ENCODE data around the gene WDR47.

The WDR47 gene

DNA sequence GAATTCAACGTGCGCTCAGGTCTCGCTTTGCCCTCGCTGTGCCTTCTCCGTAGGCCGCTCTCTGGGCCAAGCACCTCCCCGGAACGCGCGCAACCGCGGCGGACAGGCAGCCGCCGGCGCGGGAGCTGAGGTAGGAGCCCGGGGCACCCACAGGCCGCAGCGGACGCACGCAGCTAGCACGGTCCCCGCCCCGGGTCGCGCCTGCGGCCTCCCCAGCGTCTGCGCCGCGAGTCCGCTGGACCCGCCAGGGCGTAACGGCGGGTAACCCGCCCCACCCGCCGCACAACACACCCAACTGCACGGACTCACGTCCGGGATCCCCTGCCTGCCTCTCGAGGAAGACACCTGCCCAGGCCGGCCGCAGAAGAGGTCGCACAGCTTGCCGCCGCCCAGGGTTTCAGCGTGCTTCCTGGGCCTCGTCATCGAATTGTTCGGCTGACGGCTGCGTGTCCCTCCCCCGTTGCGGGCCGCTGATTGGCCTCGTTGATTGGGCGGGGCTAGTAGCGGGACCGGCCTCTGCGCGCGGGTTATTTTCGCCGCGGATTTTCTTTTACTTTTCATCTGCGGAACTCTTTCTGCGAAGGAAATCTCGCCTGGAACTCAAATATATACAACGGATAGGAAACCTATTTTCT, 78.7 kb downstream of the WDR47 start, which contains the start of gene CLCC1:
Gene CLCC1 (minus strand): TSS at position 433 of the 635 bp plus-strand sequence. CDS start 13,047 bp downstream, outside the sequence.
- WGBS (ENCODE audit: insufficient coverage, insufficient read length), result no CpG with 5 or more reads among the region's 72 CpGs
- H3K36me3 ChIP-seq (ENCODE audit: control insufficient read depth, insufficient read depth, low read length), result no peaks in the 10 kb centered on the region
- H3K27ac ChIP-seq (ENCODE audit: low read length), result no peak within 1 kb of the TSS
- peak within 1 kb of the TSS; percentile 92 for H3K4me3 ChIP-seq (ENCODE audit: low read length)
- no peaks in the 10 kb centered on the region for H3K9me3 ChIP-seq (ENCODE audit: control insufficient read depth, insufficient read depth, low read length)
- DNase-seq (ENCODE audit: low read depth, low spot score), result peak; percentile 66
- H3K4me1 ChIP-seq (ENCODE audit: control insufficient read depth, insufficient read depth, low read length), result no peaks in the 10 kb centered on the region; the same call in 1 of the 2 replicates
- no peaks in the 10 kb centered on the region for H3K27me3 ChIP-seq (ENCODE audit: control insufficient read depth, insufficient read depth, low read length)

DNA sequence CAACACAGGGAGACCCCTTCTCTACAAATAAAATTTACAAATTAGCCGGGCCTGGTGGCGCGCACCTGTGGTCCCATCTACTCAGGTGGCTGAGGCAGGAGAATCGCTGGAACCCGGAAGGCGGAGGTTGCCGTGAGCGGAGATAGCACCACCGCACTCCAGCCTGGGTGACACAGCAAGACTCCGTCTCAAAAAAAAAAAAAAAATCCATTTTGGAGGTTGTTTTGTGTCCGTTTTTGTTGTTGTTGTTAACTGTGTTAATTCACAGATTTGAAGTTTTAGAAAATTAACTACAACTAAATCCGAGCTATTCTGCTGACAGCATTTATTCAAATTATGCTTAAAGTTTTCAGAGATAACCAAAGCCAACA, 79.2 kb downstream of the WDR47 start:
- DNase-seq (ENCODE audit: low read depth, low spot score), result no peak
- Histone ChIP-seq H3K27me3 (ENCODE audit: control insufficient read depth, insufficient read depth, low read length) (no peaks in the 10 kb centered on the region), H3K36me3 (ENCODE audit: control insufficient read depth, insufficient read depth, low read length) (no peaks in the 10 kb centered on the region), H3K4me3 (ENCODE audit: low read length) (peak overlapping the region; percentile 92), H3K27ac (ENCODE audit: low read length) (no peak overlapping the region), H3K4me1 (ENCODE audit: control insufficient read depth, insufficient read depth, low read length) (no peaks in the 10 kb centered on the region; the same call in 1 of the 2 replicates), H3K9me3 (ENCODE audit: control insufficient read depth, insufficient read depth, low read length) (no peaks in the 10 kb centered on the region)
- no CpG with 5 or more reads among the region's 12 CpGs for WGBS (ENCODE audit: insufficient coverage, insufficient read length)

DNA sequence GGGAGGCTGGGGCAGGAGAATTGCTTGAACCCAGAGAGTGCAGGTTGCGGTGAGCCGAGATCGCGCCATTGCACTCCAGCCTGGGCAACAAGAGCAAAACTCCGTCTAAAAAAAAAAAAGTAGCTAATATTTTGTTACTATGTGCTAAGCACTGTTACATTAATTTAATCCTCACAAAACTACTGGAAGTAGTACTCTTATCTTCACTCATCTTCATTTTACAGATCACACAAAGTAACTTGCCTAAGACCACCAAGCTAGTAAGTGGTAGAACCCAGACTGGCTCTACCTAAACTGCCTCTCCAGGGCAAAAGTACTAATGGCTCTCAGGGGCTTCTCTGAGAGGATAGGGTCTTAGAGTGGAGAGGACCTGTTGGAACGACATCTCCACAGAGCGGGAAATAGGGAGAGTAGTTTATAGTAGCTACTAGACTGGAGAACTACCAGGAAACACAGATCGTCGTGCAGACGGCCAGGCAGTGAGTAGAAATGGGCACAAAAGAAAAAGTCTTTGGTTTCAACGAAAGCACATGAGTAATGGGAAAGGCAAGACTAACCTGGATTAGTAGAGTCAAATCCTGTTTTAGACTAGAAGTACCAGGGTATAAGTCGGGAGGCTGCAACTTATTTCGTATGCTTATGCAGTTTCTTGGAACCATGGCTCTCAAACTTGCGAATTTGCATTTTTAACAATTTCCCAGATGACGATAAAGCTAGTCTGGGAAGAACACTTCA, 80.0 kb downstream of the WDR47 start:
- no peaks in the 10 kb centered on the region for H3K36me3 ChIP-seq (ENCODE audit: control insufficient read depth, insufficient read depth, low read length)
- H3K27ac ChIP-seq (ENCODE audit: low read length), result no peak overlapping the region
- H3K9me3 ChIP-seq (ENCODE audit: control insufficient read depth, insufficient read depth, low read length), result no peaks in the 10 kb centered on the region
- no peak for DNase-seq (ENCODE audit: low read depth, low spot score)
- no peaks in the 10 kb centered on the region for H3K27me3 ChIP-seq (ENCODE audit: control insufficient read depth, insufficient read depth, low read length)
- WGBS (ENCODE audit: insufficient coverage, insufficient read length), result no CpG with 5 or more reads among the region's 15 CpGs
- no peak overlapping the region; the same call in 1 of the 2 replicates for H3K4me3 ChIP-seq (ENCODE audit: low read length)
- H3K4me1 ChIP-seq (ENCODE audit: control insufficient read depth, insufficient read depth, low read length), result no peaks in the 10 kb centered on the region; the same call in 1 of the 2 replicates

DNA sequence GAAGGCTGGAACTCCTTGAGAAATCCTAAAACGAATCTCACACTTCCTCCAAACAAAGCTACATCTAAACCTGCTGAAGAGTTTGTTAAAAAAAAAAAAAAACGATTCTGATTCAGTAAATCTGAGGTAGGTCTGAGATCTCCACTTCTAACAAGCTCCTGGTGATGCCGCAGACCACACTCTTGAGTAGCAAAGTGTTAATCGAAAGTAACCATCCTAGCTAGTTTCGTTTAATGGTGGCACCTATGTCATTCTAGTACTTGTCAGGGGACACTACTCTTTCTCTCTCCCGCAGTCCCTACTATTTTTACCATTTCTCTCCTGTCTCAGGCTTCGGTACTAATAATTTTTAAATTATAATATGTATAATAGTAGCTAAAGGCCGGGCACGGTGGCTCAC, 80.7 kb downstream of the WDR47 start:
- no CpG with 5 or more reads among the region's 9 CpGs for WGBS (ENCODE audit: insufficient coverage, insufficient read length)
- DNase-seq (ENCODE audit: low read depth, low spot score), result no peak
- H3K4me1 ChIP-seq (ENCODE audit: control insufficient read depth, insufficient read depth, low read length), result no peaks in the 10 kb centered on the region; the same call in 1 of the 2 replicates
- H3K27ac ChIP-seq (ENCODE audit: low read length), result no peak overlapping the region
- no peak overlapping the region for H3K4me3 ChIP-seq (ENCODE audit: low read length)
- H3K27me3 ChIP-seq (ENCODE audit: control insufficient read depth, insufficient read depth, low read length), result no peaks in the 10 kb centered on the region
- no peaks in the 10 kb centered on the region for H3K36me3 ChIP-seq (ENCODE audit: control insufficient read depth, insufficient read depth, low read length)
- no peaks in the 10 kb centered on the region for H3K9me3 ChIP-seq (ENCODE audit: control insufficient read depth, insufficient read depth, low read length)

DNA sequence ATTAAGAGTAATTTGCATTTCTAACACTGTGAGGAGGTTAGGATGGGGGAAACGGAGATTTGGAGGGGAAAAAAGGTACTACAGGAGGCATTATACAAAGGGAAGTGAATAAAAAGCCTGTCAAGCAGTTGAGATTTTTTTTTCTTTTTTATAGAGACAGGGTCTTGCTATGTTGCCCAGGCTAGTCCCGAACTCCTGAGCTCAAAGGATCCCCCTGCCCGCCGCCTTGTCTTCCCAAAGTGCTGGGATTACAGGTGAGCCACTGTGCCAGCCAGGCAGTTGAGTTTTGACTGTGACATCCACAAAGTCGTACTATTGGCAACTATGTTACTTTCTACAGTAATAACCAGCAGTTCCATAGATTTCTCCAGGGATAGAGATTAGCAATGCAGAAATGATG, 81.2 kb downstream of the WDR47 start:
- Histone ChIP-seq H3K36me3 (ENCODE audit: control insufficient read depth, insufficient read depth, low read length) (no peaks in the 10 kb centered on the region), H3K9me3 (ENCODE audit: control insufficient read depth, insufficient read depth, low read length) (no peaks in the 10 kb centered on the region), H3K4me3 (ENCODE audit: low read length) (no peak overlapping the region), H3K27ac (ENCODE audit: low read length) (no peak overlapping the region), H3K27me3 (ENCODE audit: control insufficient read depth, insufficient read depth, low read length) (no peaks in the 10 kb centered on the region), H3K4me1 (ENCODE audit: control insufficient read depth, insufficient read depth, low read length) (no peaks in the 10 kb centered on the region; the same call in 1 of the 2 replicates)
- no peak for DNase-seq (ENCODE audit: low read depth, low spot score)
- WGBS (ENCODE audit: insufficient coverage, insufficient read length), result 100% methylated on average over 1 of the region's 5 CpGs

- Histone ChIP-seq H3K4me1 (ENCODE audit: control insufficient read depth, insufficient read depth, low read length) (peaks cover 4% of the 10 kb centered on the region), H3K27ac (ENCODE audit: low read length) (no peak overlapping the region), H3K9me3 (ENCODE audit: control insufficient read depth, insufficient read depth, low read length) (no peaks in the 10 kb centered on the region), H3K27me3 (ENCODE audit: control insufficient read depth, insufficient read depth, low read length) (no peaks in the 10 kb centered on the region), H3K4me3 (ENCODE audit: low read length) (no peak overlapping the region), H3K36me3 (ENCODE audit: control insufficient read depth, insufficient read depth, low read length) (no peaks in the 10 kb centered on the region)
- DNase-seq (ENCODE audit: low read depth, low spot score), result no peak
- no CpG with 5 or more reads among the region's 5 CpGs for WGBS (ENCODE audit: insufficient coverage, insufficient read length)
Observed at GRCh38 chr1:108957888-108958287, 84.0 kb downstream of the WDR47 start.

GRCh38 chr1:108955881-108956280, 86.0 kb downstream of the WDR47 start:
- H3K36me3 ChIP-seq (ENCODE audit: control insufficient read depth, insufficient read depth, low read length), result no peaks in the 10 kb centered on the region
- no peak overlapping the region for H3K27ac ChIP-seq (ENCODE audit: low read length)
- DNase-seq (ENCODE audit: low read depth, low spot score), result no peak
- WGBS (ENCODE audit: insufficient coverage, insufficient read length), result no CpG with 5 or more reads among the region's 3 CpGs
- H3K9me3 ChIP-seq (ENCODE audit: control insufficient read depth, insufficient read depth, low read length), result no peaks in the 10 kb centered on the region
- no peaks in the 10 kb centered on the region for H3K27me3 ChIP-seq (ENCODE audit: control insufficient read depth, insufficient read depth, low read length)
- H3K4me3 ChIP-seq (ENCODE audit: low read length), result no peak overlapping the region
- H3K4me1 ChIP-seq (ENCODE audit: control insufficient read depth, insufficient read depth, low read length), result peaks cover 4% of the 10 kb centered on the region

DNA sequence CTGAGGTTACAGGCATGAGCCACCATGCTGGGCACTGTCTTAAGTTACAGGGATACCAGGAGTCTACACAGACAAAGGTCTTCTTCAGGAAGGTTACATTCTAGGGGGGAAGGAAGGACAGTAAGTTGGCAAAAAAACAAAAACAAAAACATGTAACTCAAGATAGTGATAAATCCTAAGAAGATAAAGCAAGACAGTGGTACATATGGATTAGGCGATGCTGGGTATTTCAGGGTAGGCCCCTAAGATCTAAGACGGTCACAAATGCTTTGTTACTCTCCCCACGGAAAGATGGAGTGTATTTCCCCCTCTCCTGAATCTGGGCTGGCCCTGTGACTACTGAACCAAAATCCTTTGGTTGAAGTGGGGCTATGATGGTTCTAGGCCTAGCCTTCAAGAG, 86.8 kb downstream of the WDR47 start:
- Histone ChIP-seq H3K27me3 (ENCODE audit: control insufficient read depth, insufficient read depth, low read length) (no peaks in the 10 kb centered on the region), H3K4me1 (ENCODE audit: control insufficient read depth, insufficient read depth, low read length) (peaks cover 4% of the 10 kb centered on the region), H3K9me3 (ENCODE audit: control insufficient read depth, insufficient read depth, low read length) (no peaks in the 10 kb centered on the region), H3K4me3 (ENCODE audit: low read length) (no peak overlapping the region), H3K36me3 (ENCODE audit: control insufficient read depth, insufficient read depth, low read length) (no peaks in the 10 kb centered on the region), H3K27ac (ENCODE audit: low read length) (no peak overlapping the region)
- no peak for DNase-seq (ENCODE audit: low read depth, low spot score)
- WGBS (ENCODE audit: insufficient coverage, insufficient read length), result no CpG with 5 or more reads among the region's 3 CpGs

GRCh38 chr1:108953452-108953851, 88.5 kb downstream of the WDR47 start:
- Histone ChIP-seq H3K4me1 (ENCODE audit: control insufficient read depth, insufficient read depth, low read length) (peaks cover 4% of the 10 kb centered on the region), H3K27me3 (ENCODE audit: control insufficient read depth, insufficient read depth, low read length) (no peaks in the 10 kb centered on the region), H3K27ac (ENCODE audit: low read length) (no peak overlapping the region), H3K9me3 (ENCODE audit: control insufficient read depth, insufficient read depth, low read length) (no peaks in the 10 kb centered on the region), H3K4me3 (ENCODE audit: low read length) (no peak overlapping the region), H3K36me3 (ENCODE audit: control insufficient read depth, insufficient read depth, low read length) (no peaks in the 10 kb centered on the region)
- no peak for DNase-seq (ENCODE audit: low read depth, low spot score)
- WGBS (ENCODE audit: insufficient coverage, insufficient read length), result no CpG with 5 or more reads among the region's 6 CpGs

DNA sequence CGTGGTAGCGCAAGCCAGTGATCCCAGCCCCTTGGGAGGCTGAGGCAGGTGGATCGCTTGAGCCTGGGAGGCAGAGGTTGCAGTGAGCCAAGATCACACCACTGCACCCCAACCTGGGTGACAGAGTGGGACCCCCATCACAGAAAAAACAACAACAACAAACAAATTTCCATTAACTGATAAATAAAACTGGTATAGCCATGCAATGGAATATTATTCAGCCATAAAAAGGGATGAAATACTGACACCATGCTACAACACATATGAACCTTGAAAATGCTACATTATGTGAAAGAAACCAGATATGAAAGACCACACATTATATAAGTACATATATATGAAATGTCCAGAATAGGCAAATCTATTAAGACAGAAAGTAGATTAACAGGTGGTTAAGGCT, 90.7 kb downstream of the WDR47 start:
- Histone ChIP-seq H3K4me3 (ENCODE audit: low read length) (no peak overlapping the region), H3K36me3 (ENCODE audit: control insufficient read depth, insufficient read depth, low read length) (peaks cover 1% of the 10 kb centered on the region; the same call in 1 of the 2 replicates), H3K27ac (ENCODE audit: low read length) (no peak overlapping the region), H3K27me3 (ENCODE audit: control insufficient read depth, insufficient read depth, low read length) (no peaks in the 10 kb centered on the region), H3K9me3 (ENCODE audit: control insufficient read depth, insufficient read depth, low read length) (no peaks in the 10 kb centered on the region), H3K4me1 (ENCODE audit: control insufficient read depth, insufficient read depth, low read length) (peaks cover 6% of the 10 kb centered on the region)
- WGBS (ENCODE audit: insufficient coverage, insufficient read length), result no CpG with 5 or more reads among the region's 3 CpGs
- no peak for DNase-seq (ENCODE audit: low read depth, low spot score)

Measured in iPS DF 6.9 (cell line).